Activated T-helper 1 cell treated with anti-CD3 and anti-CD28 coated beads, Interleukin-12 subunit alpha, Interleukin-12 subunit beta, Interleukin-2, Interleukin-4 antibody, amounts not matched to agents 30 ng/mL and 10 ng/mL and 1 ng/mL, durations not matched to agents 14 hours and 24 hours and 36 hours (primary cell): ENCODE data around the gene CAMKMT. TPM values are rescaled to one million over a fixed set of nuclear protein-coding genes. Genes with fewer than 3 reads are reported as not detected.

ENCODE experiments used
- DNase-seq: peaks from one replicate; pipeline ENCODE4 v3.0.0; 2021; ENCODE audit warnings: low spot score
- H3K27ac Mint-ChIP-seq: one replicate; pipeline ENCODE4 v1.8.0; 2021; ENCODE audit warnings: mild to moderate bottlenecking, mixed read lengths
- H3K27me3 Mint-ChIP-seq: one replicate; pipeline ENCODE4 v1.8.0; 2022; ENCODE audit warnings: mild to moderate bottlenecking, moderate library complexity, mixed read lengths; ENCODE audit not compliant: insufficient read depth
- H3K36me3 Mint-ChIP-seq: one replicate; pipeline ENCODE4 v1.8.0; 2021; ENCODE audit warnings: low read depth, mixed read lengths
- H3K4me1 Mint-ChIP-seq: one replicate; pipeline ENCODE4 v1.8.0; 2021; ENCODE audit warnings: low read depth, mixed read lengths
- H3K4me3 Mint-ChIP-seq: one replicate; pipeline ENCODE4 v1.8.0; 2021; ENCODE audit warnings: mild to moderate bottlenecking, moderate library complexity, mixed read lengths
- H3K9me3 Mint-ChIP-seq: one replicate; pipeline ENCODE4 v1.8.0; 2021; ENCODE audit warnings: mixed read lengths
- intact Hi-C: fragments of 100-400 bp; cut with micrococcal nuclease; formaldehyde crosslinking; loops from one replicate; pipeline ENCODE4 v1.15.1; 2024
- total RNA-seq: library from RNA; stranded (reverse); gene quantifications from 2 replicates; pipeline ENCODE4 v1.2.3, GENCODE V29; 2022

CAMKMT gene
- total RNA-seq, 1 donor from 2014 or later = 14.2 TPM

- no peak overlapping the region for H3K27ac Mint-ChIP-seq
- no peak overlapping the region for H3K4me3 Mint-ChIP-seq
- H3K9me3 Mint-ChIP-seq = no peaks in the 10 kb centered on the region
- H3K4me1 Mint-ChIP-seq = no peaks in the 10 kb centered on the region
- no peaks in the 10 kb centered on the region for H3K36me3 Mint-ChIP-seq
- H3K27me3 Mint-ChIP-seq = no peaks in the 10 kb centered on the region
- DNase-seq = no peak
- intact Hi-C loops = no loop called here
These were observed 95.2 kb downstream of the CAMKMT start for GRCh38 chr2:44456946-44457345.

DNA sequence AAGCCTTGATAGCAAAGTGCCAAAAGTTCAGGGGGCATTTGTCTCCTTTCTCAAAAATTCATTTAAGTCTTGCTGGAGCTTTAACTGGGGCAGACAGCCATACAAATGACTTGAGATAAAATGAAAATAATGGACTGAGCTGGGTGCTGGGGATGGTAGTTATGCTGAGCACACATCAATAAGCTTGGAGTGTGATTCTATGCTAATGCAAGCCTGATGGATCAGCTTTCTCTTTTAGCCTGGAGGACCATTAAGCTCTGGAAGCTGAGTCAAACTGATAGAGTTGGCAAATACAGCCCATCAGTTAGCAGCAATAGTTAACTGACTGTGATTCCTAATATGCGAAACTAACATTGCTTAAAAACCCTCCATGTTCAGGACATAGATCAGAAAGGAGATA is 98.0 kb downstream of the CAMKMT start:
- no peaks in the 10 kb centered on the region for H3K4me1 Mint-ChIP-seq
- H3K4me3 Mint-ChIP-seq = no peak overlapping the region
- peaks cover 21% of the 10 kb centered on the region for H3K9me3 Mint-ChIP-seq
- no peak overlapping the region for H3K27ac Mint-ChIP-seq
- intact Hi-C loops = no loop called here
- H3K36me3 Mint-ChIP-seq = no peaks in the 10 kb centered on the region
- no peaks in the 10 kb centered on the region for H3K27me3 Mint-ChIP-seq
- no peak for DNase-seq

DNA sequence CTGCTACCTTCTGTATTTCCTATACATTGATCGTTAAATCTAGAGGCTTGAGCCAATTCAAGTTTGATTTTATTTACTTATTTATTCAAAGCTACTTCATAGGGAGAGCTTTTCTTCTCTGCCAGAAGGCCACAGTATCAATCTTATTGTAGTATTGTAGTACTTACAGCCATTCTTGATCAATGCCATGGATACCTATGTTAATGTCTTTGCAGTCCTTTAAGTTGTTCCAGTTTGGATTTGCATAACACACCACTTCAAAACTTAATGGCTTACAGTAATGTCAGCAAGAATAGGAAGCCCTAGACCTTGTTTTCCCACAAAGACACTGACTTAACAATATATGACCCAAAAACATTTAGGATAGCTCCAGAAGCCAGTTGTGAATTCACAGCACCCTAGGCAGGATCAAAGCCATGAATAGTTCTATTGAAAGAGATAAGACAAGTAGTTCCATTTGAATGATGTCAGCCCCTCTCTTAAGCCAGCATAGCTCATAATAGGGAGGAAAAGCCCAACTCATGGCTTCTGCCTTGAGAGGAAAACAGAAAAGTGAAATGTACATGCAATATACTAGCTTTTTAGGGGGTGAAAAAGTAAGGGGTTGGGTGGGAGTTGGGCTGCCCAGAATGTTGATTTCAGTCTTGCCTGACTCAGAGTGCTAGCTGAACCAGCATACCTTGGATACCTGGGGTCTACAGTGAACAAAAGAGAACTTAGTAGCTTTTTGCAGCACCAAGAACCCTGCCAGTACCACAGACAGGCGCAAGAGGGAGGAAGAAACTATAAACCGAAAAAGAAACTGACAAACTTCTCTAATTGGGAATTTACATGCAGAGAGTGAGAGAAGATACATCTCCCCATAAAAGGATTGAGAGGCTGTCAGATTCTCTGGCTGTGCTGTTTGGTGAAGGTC is 101.4 kb downstream of the CAMKMT start:
- intact Hi-C loops = no loop called here
- H3K36me3 Mint-ChIP-seq = no peaks in the 10 kb centered on the region
- H3K4me3 Mint-ChIP-seq = no peak overlapping the region
- no peaks in the 10 kb centered on the region for H3K4me1 Mint-ChIP-seq
- no peaks in the 10 kb centered on the region for H3K27me3 Mint-ChIP-seq
- no peak for DNase-seq
- H3K9me3 Mint-ChIP-seq = peaks cover 21% of the 10 kb centered on the region
- no peak overlapping the region for H3K27ac Mint-ChIP-seq

- H3K4me3 Mint-ChIP-seq = no peak overlapping the region
- DNase-seq = no peak
- peaks cover 21% of the 10 kb centered on the region for H3K9me3 Mint-ChIP-seq
- no peaks in the 10 kb centered on the region for H3K4me1 Mint-ChIP-seq
- intact Hi-C loops = no loop called here
- H3K27me3 Mint-ChIP-seq = no peaks in the 10 kb centered on the region
- H3K27ac Mint-ChIP-seq = no peak overlapping the region
- H3K36me3 Mint-ChIP-seq = no peaks in the 10 kb centered on the region
These were observed 102.7 kb downstream of the CAMKMT start for GRCh38 chr2:44464437-44464836.

DNA sequence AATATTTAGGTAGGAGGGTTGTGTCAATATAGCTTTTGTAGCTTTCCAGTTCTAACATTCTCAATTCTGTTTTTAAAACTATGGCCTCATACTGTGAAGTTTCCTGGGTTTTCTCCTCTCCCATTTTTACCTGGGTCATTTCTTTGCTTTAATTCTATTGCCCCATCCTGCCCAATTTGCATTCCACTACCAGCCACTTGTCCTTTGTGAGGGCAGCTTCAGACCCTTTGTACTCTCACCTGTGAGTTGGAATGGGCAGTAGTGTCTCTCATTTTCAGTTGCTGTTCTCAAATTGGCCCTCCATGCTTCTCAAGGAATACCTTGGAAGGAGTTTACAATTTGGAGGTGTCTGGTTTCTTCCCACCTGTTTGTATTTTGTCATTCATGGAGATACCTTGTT is 108.4 kb downstream of the CAMKMT start:
- no peaks in the 10 kb centered on the region for H3K9me3 Mint-ChIP-seq
- DNase-seq = no peak
- no peak overlapping the region for H3K4me3 Mint-ChIP-seq
- H3K27me3 Mint-ChIP-seq = no peaks in the 10 kb centered on the region
- H3K27ac Mint-ChIP-seq = no peak overlapping the region
- H3K36me3 Mint-ChIP-seq = no peaks in the 10 kb centered on the region
- no peaks in the 10 kb centered on the region for H3K4me1 Mint-ChIP-seq
- intact Hi-C loops = loop anchor here (10.0 kb wide), 1 partner anchor 335 kb away; no protein-coding TSS in a partner anchor

- no peak for DNase-seq
- Mint-ChIP-seq H3K9me3 (no peaks in the 10 kb centered on the region), H3K27me3 (no peaks in the 10 kb centered on the region), H3K36me3 (no peaks in the 10 kb centered on the region), H3K27ac (no peak overlapping the region), H3K4me1 (no peaks in the 10 kb centered on the region), H3K4me3 (no peak overlapping the region)
- intact Hi-C loops = loop anchor here (2.0 to 10.0 kb wide), 2 partner anchors 233 to 327 kb away; no protein-coding TSS in a partner anchor
These were observed 116.1 kb downstream of the CAMKMT start for GRCh38 chr2:44477657-44478414.

GRCh38 chr2:44479127-44479887 is 117.6 kb downstream of the CAMKMT start:
- H3K4me1 Mint-ChIP-seq = no peaks in the 10 kb centered on the region
- no peaks in the 10 kb centered on the region for H3K27me3 Mint-ChIP-seq
- H3K4me3 Mint-ChIP-seq = no peak overlapping the region
- H3K9me3 Mint-ChIP-seq = no peaks in the 10 kb centered on the region
- H3K36me3 Mint-ChIP-seq = no peaks in the 10 kb centered on the region
- H3K27ac Mint-ChIP-seq = no peak overlapping the region
- intact Hi-C loops = loop anchor here (1.0 to 10.0 kb wide), 5 partner anchors 235 to 476 kb away; no protein-coding TSS in a partner anchor
- peak; percentile 24 for DNase-seq

- Mint-ChIP-seq H3K4me3 (no peak overlapping the region), H3K9me3 (no peaks in the 10 kb centered on the region), H3K27me3 (no peaks in the 10 kb centered on the region), H3K4me1 (no peaks in the 10 kb centered on the region), H3K36me3 (no peaks in the 10 kb centered on the region), H3K27ac (no peak overlapping the region)
- DNase-seq = no peak
- intact Hi-C loops = no loop called here
These were observed 118.3 kb downstream of the CAMKMT start for GRCh38 chr2:44480068-44480467.

GRCh38 chr2:44487052-44487451 is 125.3 kb downstream of the CAMKMT start:
- Mint-ChIP-seq H3K27ac (no peak overlapping the region), H3K9me3 (no peaks in the 10 kb centered on the region), H3K36me3 (no peaks in the 10 kb centered on the region), H3K27me3 (no peaks in the 10 kb centered on the region), H3K4me1 (no peaks in the 10 kb centered on the region), H3K4me3 (no peak overlapping the region)
- DNase-seq = no peak
- intact Hi-C loops = no loop called here

- H3K4me1 Mint-ChIP-seq = no peaks in the 10 kb centered on the region
- intact Hi-C loops = no loop called here
These were observed 129.0 kb downstream of the CAMKMT start for GRCh38 chr2:44490726-44491125.

GRCh38 chr2:44494006-44494405 is 132.3 kb downstream of the CAMKMT start:
- intact Hi-C loops = no loop called here

More at GRCh38 chr2:44490726-44491125, 129.0 kb downstream of the CAMKMT start:
- Mint-ChIP-seq H3K27me3 (no peaks in the 10 kb centered on the region), H3K9me3 (no peaks in the 10 kb centered on the region), H3K36me3 (no peaks in the 10 kb centered on the region), H3K4me3 (no peak overlapping the region), H3K27ac (no peak overlapping the region)
- DNase-seq = no peak

GRCh38 chr2:44495035-44495434 is 133.3 kb downstream of the CAMKMT start:
- intact Hi-C loops = no loop called here
- Mint-ChIP-seq H3K9me3 (no peaks in the 10 kb centered on the region), H3K36me3 (no peaks in the 10 kb centered on the region), H3K4me3 (no peak overlapping the region), H3K27me3 (no peaks in the 10 kb centered on the region), H3K27ac (no peak overlapping the region), H3K4me1 (no peaks in the 10 kb centered on the region)
- DNase-seq = no peak

More at GRCh38 chr2:44494006-44494405, 132.3 kb downstream of the CAMKMT start:
- H3K9me3 Mint-ChIP-seq = no peaks in the 10 kb centered on the region
- H3K4me3 Mint-ChIP-seq = no peak overlapping the region
- no peak overlapping the region for H3K27ac Mint-ChIP-seq
- no peaks in the 10 kb centered on the region for H3K27me3 Mint-ChIP-seq
- H3K36me3 Mint-ChIP-seq = no peaks in the 10 kb centered on the region
- no peak for DNase-seq
- H3K4me1 Mint-ChIP-seq = no peaks in the 10 kb centered on the region
